ENCODE data around the gene MFSD1. TPM values are rescaled to one million over a fixed set of nuclear protein-coding genes. Genes with fewer than 3 reads are reported as not detected.
A peak's percentile ranks its signal among the peaks of the same experiment; 100 is the strongest.

MFSD1 gene
- total RNA-seq, 1 donor from 2014 or later, result 61.0 TPM

- no peaks in the 10 kb centered on the region for H3K27me3 ChIP-seq (ENCODE audit: control insufficient read depth, insufficient read depth, low read length)
- H3K36me3 ChIP-seq (ENCODE audit: control insufficient read depth, insufficient read depth, low read length), result no peaks in the 10 kb centered on the region
- H3K4me3 ChIP-seq (ENCODE audit: low read depth, low read length), result no peak overlapping the region
- no peak for TF ChIP-seq CTCF (IDR thresholded peaks at IDR 0.05; ENCODE audit: insufficient read depth, low read length, poor library complexity, severe bottlenecking)
- DNase-seq (ENCODE audit: low read depth), result no peak
Measured at GRCh38 chr3:158804441-158804840, 2.6 kb downstream of the MFSD1 start.

GRCh38 chr3:158808697-158809096 is 6.8 kb downstream of the MFSD1 start:
- TF ChIP-seq CTCF (IDR thresholded peaks at IDR 0.05; ENCODE audit: insufficient read depth, low read length, poor library complexity, severe bottlenecking), result no peak

GRCh38 chr3:158809642-158810041 is 7.8 kb downstream of the MFSD1 start:
- Histone ChIP-seq H3K4me3 (ENCODE audit: low read depth, low read length) (no peak overlapping the region), H3K36me3 (ENCODE audit: control insufficient read depth, insufficient read depth, low read length) (no peaks in the 10 kb centered on the region), H3K27me3 (ENCODE audit: control insufficient read depth, insufficient read depth, low read length) (no peaks in the 10 kb centered on the region)
- no peak for DNase-seq (ENCODE audit: low read depth)
- TF ChIP-seq CTCF (IDR thresholded peaks at IDR 0.05; ENCODE audit: insufficient read depth, low read length, poor library complexity, severe bottlenecking), result no peak

More at GRCh38 chr3:158808697-158809096, 6.8 kb downstream of the MFSD1 start:
- Histone ChIP-seq H3K27me3 (ENCODE audit: control insufficient read depth, insufficient read depth, low read length) (no peaks in the 10 kb centered on the region), H3K4me3 (ENCODE audit: low read depth, low read length) (no peak overlapping the region), H3K36me3 (ENCODE audit: control insufficient read depth, insufficient read depth, low read length) (no peaks in the 10 kb centered on the region)
- DNase-seq (ENCODE audit: low read depth), result peak; percentile 93

GRCh38 chr3:158810823-158811724 is 9.2 kb downstream of the MFSD1 start:
- Histone ChIP-seq H3K36me3 (ENCODE audit: control insufficient read depth, insufficient read depth, low read length) (no peaks in the 10 kb centered on the region), H3K4me3 (ENCODE audit: low read depth, low read length) (no peak overlapping the region), H3K27me3 (ENCODE audit: control insufficient read depth, insufficient read depth, low read length) (no peaks in the 10 kb centered on the region)
- DNase-seq (ENCODE audit: low read depth), result no peak
- no peak for TF ChIP-seq CTCF (IDR thresholded peaks at IDR 0.05; ENCODE audit: insufficient read depth, low read length, poor library complexity, severe bottlenecking)

- H3K36me3 ChIP-seq (ENCODE audit: control insufficient read depth, insufficient read depth, low read length), result peaks cover 1% of the 10 kb centered on the region
- no peak overlapping the region for H3K4me3 ChIP-seq (ENCODE audit: low read depth, low read length)
- no peak for TF ChIP-seq CTCF (IDR thresholded peaks at IDR 0.05; ENCODE audit: insufficient read depth, low read length, poor library complexity, severe bottlenecking)
- H3K27me3 ChIP-seq (ENCODE audit: control insufficient read depth, insufficient read depth, low read length), result no peaks in the 10 kb centered on the region
- DNase-seq (ENCODE audit: low read depth), result no peak
Measured at GRCh38 chr3:158819282-158819681, 17.4 kb downstream of the MFSD1 start.

All from kidney epithelial cell (primary cell).